HG02970 (cell line): ENCODE measurements around the gene LIMS2.

Experiments used
- ATAC-seq: cut with Tn5 transposase; IDR thresholded peaks from one replicate; pipeline ENCODE4 v1.9.1; 2021; ENCODE audit warnings: mild to moderate bottlenecking, moderate library complexity, moderate number of reproducible peaks; ENCODE audit not compliant: unreplicated experiment, low FRiP score

The LIMS2 gene

GRCh38 chr2:127625572-127625951 lies 49.8 kb downstream of the LIMS2 start:
- no peak for ATAC-seq

DNA sequence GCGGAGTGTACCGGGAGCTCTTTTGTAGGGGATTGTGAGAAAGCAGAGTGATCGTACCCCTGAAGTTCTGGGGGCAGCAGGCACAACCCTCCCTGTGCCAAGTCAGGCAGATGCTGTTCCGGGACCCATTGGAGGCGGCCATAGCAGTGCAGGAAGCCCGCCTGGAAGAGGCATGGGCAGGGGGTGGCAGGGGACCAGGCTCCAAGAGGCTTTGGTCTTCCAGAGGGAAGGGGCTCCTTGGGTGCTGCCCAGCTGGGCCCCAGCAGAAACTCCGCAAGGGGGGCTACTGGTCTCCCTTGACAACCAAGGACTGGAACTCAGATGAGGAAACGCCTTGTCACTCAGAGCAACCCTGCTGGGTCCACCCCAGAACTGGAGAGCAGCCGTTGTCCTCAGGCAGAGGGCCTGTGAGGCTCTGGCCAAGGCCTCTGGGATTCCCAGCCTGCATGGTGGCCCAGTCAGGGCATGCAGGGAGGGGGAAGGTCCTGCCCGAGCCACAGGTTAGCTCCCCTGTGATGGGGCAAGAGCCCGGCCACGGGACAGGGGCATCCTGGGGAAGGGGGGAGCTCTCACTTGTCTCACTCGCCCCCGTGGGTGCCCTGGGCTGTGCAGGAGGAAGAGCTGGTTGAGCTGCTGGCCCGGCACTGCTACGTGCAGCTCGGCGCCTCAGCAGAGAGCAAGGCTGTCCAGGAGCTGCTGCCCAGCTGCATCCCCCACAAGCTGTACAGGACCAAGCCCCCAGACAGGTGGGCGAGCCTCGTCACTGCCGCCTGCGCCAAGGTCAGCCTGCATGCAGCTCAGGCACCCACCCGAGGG lies 50.4 kb downstream of the LIMS2 start:
- ATAC-seq = no peak

GRCh38 chr2:127624320-127624755 lies 51.0 kb downstream of the LIMS2 start:
- no peak for ATAC-seq

DNA sequence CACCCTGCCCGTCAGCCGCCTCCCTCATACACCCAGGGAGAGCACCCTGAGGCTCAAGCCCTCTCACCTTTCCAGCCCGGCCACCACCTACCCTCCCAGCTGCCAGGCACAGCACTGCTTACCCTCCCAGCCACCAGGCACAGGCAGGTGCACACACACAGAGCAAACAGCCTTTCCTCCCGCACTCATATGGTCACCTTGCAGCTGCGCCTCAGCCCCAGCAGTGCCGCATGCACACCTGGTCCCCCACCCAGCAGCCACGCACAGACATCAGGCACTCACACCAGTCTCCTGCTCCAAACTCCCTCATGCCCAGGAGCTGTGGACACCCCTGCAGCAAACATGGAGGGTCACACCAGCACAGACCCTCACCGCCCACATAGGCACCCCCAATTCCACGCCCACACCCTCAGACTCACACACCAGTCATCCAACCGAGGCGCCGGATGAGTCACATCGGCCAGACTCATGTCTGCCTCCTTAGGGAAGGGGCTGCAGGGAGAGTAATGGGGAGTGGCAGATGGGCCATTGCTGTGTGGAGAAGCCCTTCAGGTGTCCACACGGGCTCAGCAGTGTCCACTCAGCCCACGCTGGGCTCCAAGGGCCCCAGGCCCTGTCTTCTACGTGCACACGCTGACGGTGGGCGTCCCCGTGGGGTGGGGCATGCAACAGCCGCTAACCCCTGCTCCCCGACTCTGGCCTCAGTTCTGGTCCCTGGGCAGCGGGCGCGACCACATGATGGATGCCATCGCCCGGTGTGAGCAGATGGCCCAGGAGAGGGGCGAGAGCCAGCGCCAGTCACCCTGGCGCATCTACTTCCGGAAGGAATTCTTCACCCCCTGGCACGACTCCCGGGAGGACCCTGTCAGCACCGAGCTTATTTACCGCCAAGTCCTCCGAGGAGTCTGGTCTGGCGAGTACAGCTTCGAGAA lies 51.7 kb downstream of the LIMS2 start:
- ATAC-seq = no peak

GRCh38 chr2:127622561-127623387 lies 52.6 kb downstream of the LIMS2 start:
- ATAC-seq = no peak

DNA sequence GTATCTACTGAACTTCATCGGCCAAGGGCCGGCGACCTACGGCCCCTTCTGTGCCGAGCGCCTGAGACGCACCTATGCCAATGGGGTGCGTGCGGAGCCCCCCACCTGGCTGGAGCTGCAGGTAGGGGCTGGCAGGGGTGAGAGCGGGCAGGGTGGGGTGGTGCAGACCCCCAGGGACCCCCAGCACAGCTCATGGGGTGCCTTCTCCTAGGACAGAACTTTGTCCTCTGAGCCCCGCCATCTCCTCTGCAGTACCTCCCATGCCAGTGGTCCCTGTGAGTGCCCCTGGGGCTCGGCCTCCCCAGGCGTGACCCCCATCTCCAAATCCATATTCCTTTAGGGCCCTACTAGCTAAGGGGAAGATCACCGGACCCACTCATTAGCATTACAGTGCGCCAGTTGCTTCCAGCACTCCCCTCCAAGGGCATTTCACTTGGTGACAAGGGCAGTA lies 53.3 kb downstream of the LIMS2 start:
- ATAC-seq = no peak

DNA sequence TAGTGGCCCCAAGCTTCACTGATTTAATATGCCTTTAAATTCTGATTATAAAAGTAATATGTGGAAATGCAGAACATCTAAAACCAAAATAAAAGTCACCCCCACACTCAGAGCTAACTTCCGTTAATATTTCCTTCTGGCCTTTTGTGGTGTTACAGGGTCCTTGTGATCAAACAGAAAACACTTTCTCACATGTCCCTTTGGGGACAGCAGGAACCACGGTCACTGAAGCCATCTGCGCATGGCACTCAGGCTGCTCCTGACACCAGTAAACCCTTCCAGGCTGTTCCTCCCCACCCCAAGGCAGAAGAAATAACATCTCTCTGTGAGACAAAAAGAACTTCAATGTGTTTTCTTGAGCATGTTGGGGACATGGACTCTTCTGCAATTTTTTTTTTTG lies 54.5 kb downstream of the LIMS2 start:
- no peak for ATAC-seq

- no peak for ATAC-seq
Observed at GRCh38 chr2:127619877-127620705, 55.2 kb downstream of the LIMS2 start.

GRCh38 chr2:127619203-127619590 lies 56.1 kb downstream of the LIMS2 start:
- no peak for ATAC-seq

DNA sequence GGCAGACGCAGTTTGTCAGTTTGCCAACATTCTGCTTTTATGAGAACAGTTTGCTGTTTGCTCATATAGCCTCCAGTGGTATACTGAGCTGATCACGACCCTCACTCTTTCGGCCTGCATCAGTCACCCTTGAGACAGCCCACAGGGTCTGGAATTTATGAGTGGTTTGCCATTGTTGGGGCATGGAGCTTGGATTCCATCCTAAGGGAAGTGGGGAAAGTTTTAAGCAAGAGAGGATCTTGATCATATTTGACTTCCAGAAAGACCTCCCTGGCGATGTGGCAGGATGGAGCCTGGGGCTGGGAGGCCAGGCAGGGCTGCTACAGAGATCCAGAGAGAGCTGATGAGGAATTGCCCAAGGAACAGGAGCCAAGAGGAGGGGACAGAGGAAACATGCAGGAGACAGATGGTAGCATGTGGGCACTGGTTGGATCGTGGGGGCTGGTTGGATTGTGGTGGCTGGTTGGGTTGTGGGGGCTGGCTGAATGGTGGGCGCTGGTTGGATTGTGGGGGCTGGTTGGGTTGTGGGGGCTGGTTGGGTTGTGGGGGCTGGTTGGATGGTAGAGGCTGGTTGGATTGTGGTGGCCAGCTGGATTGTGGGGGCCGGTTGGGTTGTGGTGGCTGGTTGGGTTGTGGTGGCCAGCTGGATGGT lies 56.7 kb downstream of the LIMS2 start:
- ATAC-seq = no peak

DNA sequence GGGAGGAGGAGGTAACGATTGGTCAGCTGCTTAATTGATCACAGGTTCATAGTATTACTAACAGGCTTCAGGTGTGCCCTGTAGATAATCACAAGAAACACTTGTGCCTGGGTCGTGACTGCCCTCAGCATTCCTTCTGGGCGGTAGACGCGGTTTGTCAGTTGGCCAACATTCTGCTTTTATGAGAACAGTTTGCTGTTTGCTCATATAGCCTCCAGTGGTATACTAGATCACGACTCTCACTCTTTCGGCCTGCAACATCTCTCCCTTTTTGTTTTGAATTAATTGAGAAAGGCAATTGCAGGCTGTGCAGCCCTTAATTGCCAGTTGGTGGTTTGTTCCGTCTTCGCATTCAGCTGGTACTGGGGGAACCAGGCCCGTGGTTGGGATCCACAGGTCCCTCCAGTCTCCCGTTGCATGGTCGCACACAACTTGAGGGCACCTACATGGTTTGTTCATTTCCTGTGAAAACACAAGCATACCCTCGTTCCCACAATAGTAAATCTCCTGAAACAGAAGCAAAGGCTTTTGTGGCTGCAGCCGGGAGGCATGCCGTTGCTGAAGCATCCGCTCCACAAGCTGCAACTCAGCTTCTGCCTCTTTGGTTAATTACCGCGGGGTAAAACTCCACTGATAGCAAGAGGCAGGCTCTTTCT lies 59.7 kb downstream of the LIMS2 start:
- no peak for ATAC-seq

- ATAC-seq = no peak
Observed at GRCh38 chr2:127614731-127615130, 60.6 kb downstream of the LIMS2 start.

DNA sequence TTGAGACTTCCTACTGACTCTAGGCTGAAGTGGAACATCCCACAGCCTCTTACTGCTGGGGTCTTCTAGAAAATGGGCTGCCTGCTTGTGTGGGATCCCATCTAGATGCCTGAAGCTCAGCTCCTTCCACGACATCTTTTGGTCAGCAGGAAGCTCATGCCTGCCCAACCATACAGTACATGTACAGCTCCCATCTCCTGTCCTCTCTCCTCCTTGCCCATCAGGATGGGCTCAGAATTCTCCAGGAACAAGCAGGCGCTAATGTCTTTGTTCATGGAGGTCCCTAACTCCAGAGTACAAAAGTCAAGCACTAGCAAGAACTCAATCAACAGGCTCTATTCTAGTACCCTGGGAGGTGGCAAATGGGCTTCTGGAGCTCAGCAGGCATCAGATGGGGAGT lies 61.1 kb downstream of the LIMS2 start:
- no peak for ATAC-seq

GRCh38 chr2:127612111-127612822 lies 63.1 kb downstream of the LIMS2 start:
- no peak for ATAC-seq

- no peak for ATAC-seq
Observed at GRCh38 chr2:127611076-127611925, 64.0 kb downstream of the LIMS2 start.

GRCh38 chr2:127610561-127610960 lies 64.8 kb downstream of the LIMS2 start:
- no peak for ATAC-seq

GRCh38 chr2:127609818-127610217 lies 65.5 kb downstream of the LIMS2 start:
- ATAC-seq = no peak
